GM23338 (cell line): ENCODE data around the gene CARF. TPM values are rescaled to one million over a fixed set of nuclear protein-coding genes. Genes with fewer than 3 reads are reported as not detected.

Experiments used
- ATAC-seq: fragments of 200-7000 bp; cut with Tn5 transposase; 3 replicates; pipeline ENCODE4 v1.9.1; 2020
- DNase-seq: peaks from one replicate; pipeline ENCODE4 v3.0.0-alpha.2; 2015; ENCODE audit warnings: low spot score
- H2AFZ ChIP-seq: fragments of 200-600 bp; sonication (generic); 2 replicates; pipeline ENCODE4 v1.8.0; 2016; ENCODE audit warnings: antibody characterized with exemption, mild to moderate bottlenecking, moderate library complexity
- H3F3A ChIP-seq: fragments of 200-600 bp; sonication (generic); replicated peaks from 2 replicates; pipeline ENCODE4 v1.8.0; 2017; ENCODE audit warnings: antibody characterized with exemption, mixed run types, low read depth
- H3K27ac ChIP-seq: fragments of 200-600 bp; sonication (generic); 2 replicates; pipeline ENCODE4 v1.6.1; 2016; ENCODE audit warnings: low read depth
- H3K27me3 ChIP-seq: fragments of 200-600 bp; sonication (generic); 2 replicates; pipeline ENCODE4 v1.8.0; 2016; ENCODE audit warnings: mild to moderate bottlenecking, mixed run types, moderate library complexity; ENCODE audit not compliant: insufficient read depth
- H3K36me3 ChIP-seq: fragments of 200-600 bp; sonication (generic); 2 replicates; pipeline ENCODE4 v1.8.0; 2016; ENCODE audit warnings: mild to moderate bottlenecking; ENCODE audit not compliant: insufficient read depth
- H3K4me1 ChIP-seq: fragments of 200-600 bp; sonication (generic); 2 replicates; pipeline ENCODE4 v1.8.0; 2016; ENCODE audit warnings: mild to moderate bottlenecking, moderate library complexity; ENCODE audit not compliant: insufficient read depth
- H3K4me2 ChIP-seq: fragments of 200-600 bp; sonication (generic); 2 replicates; pipeline ENCODE4 v1.7.1; 2017; ENCODE audit warnings: mixed run types
- H3K4me3 ChIP-seq: fragments of 200-600 bp; sonication (generic); 2 replicates; pipeline ENCODE4 v1.6.1; 2016; ENCODE audit warnings: mixed run types
- H3K79me2 ChIP-seq: fragments of 200-600 bp; sonication (generic); replicated peaks from 2 replicates; pipeline ENCODE4 v1.8.0; 2017; ENCODE audit warnings: mild to moderate bottlenecking; ENCODE audit not compliant: insufficient read depth
- H3K9me2 ChIP-seq: fragments of 200-600 bp; sonication (generic); 2 replicates; pipeline ENCODE4 v1.8.0; 2017; ENCODE audit not compliant: insufficient read depth
- H4K20me1 ChIP-seq: fragments of 200-600 bp; sonication (generic); replicated peaks from 2 replicates; pipeline ENCODE4 v1.8.0; 2017; ENCODE audit warnings: mild to moderate bottlenecking; ENCODE audit not compliant: insufficient read depth
- H3K27ac Mint-ChIP-seq: 2 replicates; pipeline ENCODE4 v1.8.0; 2020; ENCODE audit warnings: inconsistent platforms, mild to moderate bottlenecking, moderate library complexity, mixed read lengths
- H3K27me3 Mint-ChIP-seq: 3 replicates; pipeline ENCODE4 v1.8.0; 2022; ENCODE audit warnings: low read depth, mild to moderate bottlenecking, moderate library complexity, mixed read lengths, inconsistent platforms; ENCODE audit not compliant: insufficient read depth, poor library complexity
- H3K36me3 Mint-ChIP-seq: 3 replicates; pipeline ENCODE4 v1.8.0; 2021; ENCODE audit warnings: low read depth, mild to moderate bottlenecking, inconsistent platforms, moderate library complexity, mixed read lengths
- H3K4me1 Mint-ChIP-seq: 3 replicates; pipeline ENCODE4 v1.8.0; 2020; ENCODE audit warnings: mild to moderate bottlenecking, inconsistent platforms, mixed read lengths
- H3K4me3 Mint-ChIP-seq: 3 replicates; pipeline ENCODE4 v1.8.0; 2021; ENCODE audit warnings: moderate library complexity, mild to moderate bottlenecking, inconsistent platforms, mixed read lengths
- H3K9me3 Mint-ChIP-seq: 3 replicates; pipeline ENCODE4 v1.8.0; 2020; ENCODE audit warnings: moderate library complexity, mild to moderate bottlenecking, inconsistent platforms, mixed read lengths
- CREB1 ChIP-seq: fragments of 250-450 bp; sonication (Bioruptor Pico); IDR thresholded peaks from 2 replicates; pipeline ENCODE4 v1.5.0; 2020; ENCODE audit warnings: low read depth, mild to moderate bottlenecking, moderate library complexity
- EZH2 ChIP-seq: fragments of 200-600 bp; sonication (generic); IDR thresholded peaks from one replicate; pipeline ENCODE4 v1.8.0; 2017; ENCODE audit warnings: antibody characterized with exemption, mild to moderate bottlenecking, low read depth; ENCODE audit not compliant: unreplicated experiment
- EZH2phosphoT487 ChIP-seq: fragments of 200-600 bp; sonication (generic); IDR thresholded peaks from one replicate; pipeline ENCODE4 v1.8.1; 2018; ENCODE audit warnings: antibody characterized with exemption; ENCODE audit not compliant: unreplicated experiment
- JUNB ChIP-seq: IDR thresholded peaks from one replicate; pipeline ENCODE4 v1.6.1; 2016; ENCODE audit warnings: antibody characterized with exemption; ENCODE audit not compliant: unreplicated experiment
- NANOG ChIP-seq: IDR thresholded peaks from 2 replicates; pipeline ENCODE4 v1.6.1; 2016; ENCODE audit warnings: antibody characterized with exemption, borderline replicate concordance
- POLR2AphosphoS5 ChIP-seq: IDR thresholded peaks from 2 replicates; pipeline ENCODE4 v1.6.1; 2016; ENCODE audit warnings: antibody characterized with exemption, low read depth
- STAT1 ChIP-seq: IDR thresholded peaks from one replicate; pipeline ENCODE4 v1.6.1; 2016; ENCODE audit warnings: antibody characterized with exemption; ENCODE audit not compliant: unreplicated experiment
- ZNF114 ChIP-seq: fragments of 250-450 bp; sonication (Bioruptor Pico); IDR thresholded peaks from 2 replicates; pipeline ENCODE4 v1.5.0; 2020; ENCODE audit warnings: mild to moderate bottlenecking, moderate library complexity
- ZNF331 ChIP-seq: fragments of 250-450 bp; sonication (Bioruptor Pico); IDR thresholded peaks from 2 replicates; pipeline ENCODE4 v1.5.0; 2020; ENCODE audit warnings: low read depth, mild to moderate bottlenecking, moderate library complexity
- ZNF462 ChIP-seq: fragments of 250-450 bp; sonication (Bioruptor Pico); IDR thresholded peaks from 2 replicates; pipeline ENCODE4 v1.5.0; 2020; ENCODE audit warnings: mild to moderate bottlenecking, moderate library complexity
- polyA plus RNA-seq: library from polyadenylated mRNA; unstranded; fragments of >200 nt; fragmentation: Nextera tagmentation; extraction: Ambion mirVana; gene quantifications from 2 replicates; pipeline ENCODE4 v1.2.1, GENCODE V29; 2016
- total RNA-seq: library from RNA; depleted of rRNA; stranded (reverse); fragments of >200 nt; shearing (Covaris generic); gene quantifications from 2 replicates; pipeline ENCODE4 v1.2.3, GENCODE V29; 2014
- TF ChIP-seq, protein P1 (sequence below): IDR thresholded peaks from 2 replicates; pipeline ENCODE4 v1.6.1; 2016; ENCODE audit warnings: antibody characterized with exemption
- TF ChIP-seq, protein P2 (sequence below), 2 experiments: fragments of 200-600 bp in 1 of 2; sonication (generic) in 1 of 2; conservative IDR thresholded peaks; 2 replicates each; pipeline versions ENCODE4 v1.5.1 to v1.6.1; 2016 to 2017; ENCODE audit warnings: antibody characterized with exemption in 2 of 2, low read depth in 2 of 2, mild to moderate bottlenecking in 2 of 2, moderate library complexity in 1 of 2
- TF ChIP-seq, protein P3 (sequence below): IDR thresholded peaks from one replicate; pipeline ENCODE4 v1.6.1; 2018; ENCODE audit warnings: antibody characterized with exemption; ENCODE audit not compliant: unreplicated experiment

CARF gene
- total and polyA plus RNA-seq, 2 experiments from 2014 or later, result 1.7 to 3.3 TPM

- no peak overlapping the region for H3K27ac ChIP-seq
- H3K4me1 ChIP-seq, result no peaks in the 10 kb centered on the region; the same call in 1 of the 2 replicates
- no peaks in the 10 kb centered on the region for H3F3A ChIP-seq
- H3K9me3 Mint-ChIP-seq, result no peaks in the 10 kb centered on the region
- DNase-seq (peak; percentile 59), ATAC-seq (peak; percentile 67)
- H3K27me3 ChIP-seq, result no peaks in the 10 kb centered on the region
- no peak overlapping the region for H3K4me3 Mint-ChIP-seq
- no peak overlapping the region for H2AFZ ChIP-seq
- H3K27me3 Mint-ChIP-seq, result no peaks in the 10 kb centered on the region
- H3K9me2 ChIP-seq, result no peaks in the 10 kb centered on the region
- no peaks in the 10 kb centered on the region for H3K36me3 Mint-ChIP-seq
- TF ChIP-seq EZH2phosphoT487 (no peak), STAT1 (no peak), ZNF462 (CRISPR knock-in tag) (no peak), JUNB (no peak), CREB1 (CRISPR knock-in tag) (no peak), POLR2AphosphoS5 (no peak), ZNF331 (no peak), ZNF114 (no peak), EZH2 (no peak), NANOG (no peak)
- TF ChIP-seq, protein P1, sequence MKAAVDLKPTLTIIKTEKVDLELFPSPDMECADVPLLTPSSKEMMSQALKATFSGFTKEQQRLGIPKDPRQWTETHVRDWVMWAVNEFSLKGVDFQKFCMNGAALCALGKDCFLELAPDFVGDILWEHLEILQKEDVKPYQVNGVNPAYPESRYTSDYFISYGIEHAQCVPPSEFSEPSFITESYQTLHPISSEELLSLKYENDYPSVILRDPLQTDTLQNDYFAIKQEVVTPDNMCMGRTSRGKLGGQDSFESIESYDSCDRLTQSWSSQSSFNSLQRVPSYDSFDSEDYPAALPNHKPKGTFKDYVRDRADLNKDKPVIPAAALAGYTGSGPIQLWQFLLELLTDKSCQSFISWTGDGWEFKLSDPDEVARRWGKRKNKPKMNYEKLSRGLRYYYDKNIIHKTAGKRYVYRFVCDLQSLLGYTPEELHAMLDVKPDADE, result no peak
- TF ChIP-seq, protein P2, sequence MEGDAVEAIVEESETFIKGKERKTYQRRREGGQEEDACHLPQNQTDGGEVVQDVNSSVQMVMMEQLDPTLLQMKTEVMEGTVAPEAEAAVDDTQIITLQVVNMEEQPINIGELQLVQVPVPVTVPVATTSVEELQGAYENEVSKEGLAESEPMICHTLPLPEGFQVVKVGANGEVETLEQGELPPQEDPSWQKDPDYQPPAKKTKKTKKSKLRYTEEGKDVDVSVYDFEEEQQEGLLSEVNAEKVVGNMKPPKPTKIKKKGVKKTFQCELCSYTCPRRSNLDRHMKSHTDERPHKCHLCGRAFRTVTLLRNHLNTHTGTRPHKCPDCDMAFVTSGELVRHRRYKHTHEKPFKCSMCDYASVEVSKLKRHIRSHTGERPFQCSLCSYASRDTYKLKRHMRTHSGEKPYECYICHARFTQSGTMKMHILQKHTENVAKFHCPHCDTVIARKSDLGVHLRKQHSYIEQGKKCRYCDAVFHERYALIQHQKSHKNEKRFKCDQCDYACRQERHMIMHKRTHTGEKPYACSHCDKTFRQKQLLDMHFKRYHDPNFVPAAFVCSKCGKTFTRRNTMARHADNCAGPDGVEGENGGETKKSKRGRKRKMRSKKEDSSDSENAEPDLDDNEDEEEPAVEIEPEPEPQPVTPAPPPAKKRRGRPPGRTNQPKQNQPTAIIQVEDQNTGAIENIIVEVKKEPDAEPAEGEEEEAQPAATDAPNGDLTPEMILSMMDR (conservative IDR thresholded peaks at IDR 0.05; ENCODE audit: low read depth in 2 of 2), result no peak
- TF ChIP-seq, protein P3, sequence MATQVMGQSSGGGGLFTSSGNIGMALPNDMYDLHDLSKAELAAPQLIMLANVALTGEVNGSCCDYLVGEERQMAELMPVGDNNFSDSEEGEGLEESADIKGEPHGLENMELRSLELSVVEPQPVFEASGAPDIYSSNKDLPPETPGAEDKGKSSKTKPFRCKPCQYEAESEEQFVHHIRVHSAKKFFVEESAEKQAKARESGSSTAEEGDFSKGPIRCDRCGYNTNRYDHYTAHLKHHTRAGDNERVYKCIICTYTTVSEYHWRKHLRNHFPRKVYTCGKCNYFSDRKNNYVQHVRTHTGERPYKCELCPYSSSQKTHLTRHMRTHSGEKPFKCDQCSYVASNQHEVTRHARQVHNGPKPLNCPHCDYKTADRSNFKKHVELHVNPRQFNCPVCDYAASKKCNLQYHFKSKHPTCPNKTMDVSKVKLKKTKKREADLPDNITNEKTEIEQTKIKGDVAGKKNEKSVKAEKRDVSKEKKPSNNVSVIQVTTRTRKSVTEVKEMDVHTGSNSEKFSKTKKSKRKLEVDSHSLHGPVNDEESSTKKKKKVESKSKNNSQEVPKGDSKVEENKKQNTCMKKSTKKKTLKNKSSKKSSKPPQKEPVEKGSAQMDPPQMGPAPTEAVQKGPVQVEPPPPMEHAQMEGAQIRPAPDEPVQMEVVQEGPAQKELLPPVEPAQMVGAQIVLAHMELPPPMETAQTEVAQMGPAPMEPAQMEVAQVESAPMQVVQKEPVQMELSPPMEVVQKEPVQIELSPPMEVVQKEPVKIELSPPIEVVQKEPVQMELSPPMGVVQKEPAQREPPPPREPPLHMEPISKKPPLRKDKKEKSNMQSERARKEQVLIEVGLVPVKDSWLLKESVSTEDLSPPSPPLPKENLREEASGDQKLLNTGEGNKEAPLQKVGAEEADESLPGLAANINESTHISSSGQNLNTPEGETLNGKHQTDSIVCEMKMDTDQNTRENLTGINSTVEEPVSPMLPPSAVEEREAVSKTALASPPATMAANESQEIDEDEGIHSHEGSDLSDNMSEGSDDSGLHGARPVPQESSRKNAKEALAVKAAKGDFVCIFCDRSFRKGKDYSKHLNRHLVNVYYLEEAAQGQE, result no peak
- peak overlapping the region; percentile 95 for H3K27ac Mint-ChIP-seq
- H3K36me3 ChIP-seq, result no peaks in the 10 kb centered on the region
- no peaks in the 10 kb centered on the region for H4K20me1 ChIP-seq
- H3K79me2 ChIP-seq, result no peaks in the 10 kb centered on the region
- no peak overlapping the region for H3K4me2 ChIP-seq
- H3K4me3 ChIP-seq, result no peak overlapping the region
- H3K4me1 Mint-ChIP-seq, result peaks cover 4% of the 10 kb centered on the region; the same call in 2 of the 3 replicates
Measured at GRCh38 chr2:202965810-202966460, 53.9 kb downstream of the CARF start.
